Hepatocyte (in vitro differentiated cells): ENCODE results near the gene ERH. TPM values are rescaled to one million over a fixed set of nuclear protein-coding genes. Genes with fewer than 3 reads are reported as not detected.
"Not testable (repeated sequence)": the region's sequence is repeated elsewhere in the genome, so short reads cannot be mapped to it uniquely, and the experiment has no call there.

Source experiments
- DNase-seq: peaks from one replicate; pipeline ENCODE4 v3.0.0-alpha.2; 2016; ENCODE audit warnings: low spot score
- H2AFZ ChIP-seq: fragments of 200-600 bp; sonication (generic); 2 replicates; pipeline ENCODE4 v1.6.0; 2016; ENCODE audit warnings: antibody characterized with exemption, mild to moderate bottlenecking
- H3K27ac ChIP-seq: fragments of 200-600 bp; sonication (generic); 2 replicates; pipeline ENCODE4 v1.5.1; 2016; ENCODE audit warnings: mild to moderate bottlenecking
- H3K27me3 ChIP-seq: fragments of 200-600 bp; sonication (generic); 2 replicates; pipeline ENCODE4 v1.6.1; 2016
- H3K36me3 ChIP-seq: fragments of 200-600 bp; sonication (generic); replicated peaks from 2 replicates; pipeline ENCODE4 v1.5.1; 2016; ENCODE audit warnings: low read depth; ENCODE audit not compliant: insufficient read depth
- H3K4me1 ChIP-seq: fragments of 200-600 bp; sonication (generic); 2 replicates; pipeline ENCODE4 v1.5.1; 2016; ENCODE audit warnings: mild to moderate bottlenecking, moderate library complexity; ENCODE audit not compliant: insufficient read depth
- H3K4me2 ChIP-seq: fragments of 200-600 bp; sonication (generic); 2 replicates; pipeline ENCODE4 v1.6.0; 2016
- H3K4me3 ChIP-seq: fragments of 200-600 bp; sonication (generic); 2 replicates; pipeline ENCODE4 v1.5.1; 2016; ENCODE audit warnings: mild to moderate bottlenecking
- H3K79me2 ChIP-seq: fragments of 200-600 bp; sonication (generic); 2 replicates; pipeline ENCODE4 v1.6.0; 2017; ENCODE audit warnings: mild to moderate bottlenecking
- H3K9me2 ChIP-seq: fragments of 200-600 bp; sonication (generic); replicated peaks from 2 replicates; pipeline ENCODE4 v1.6.0; 2017; ENCODE audit warnings: mild to moderate bottlenecking; ENCODE audit not compliant: insufficient read depth
- H3K9me3 ChIP-seq: fragments of 200-600 bp; sonication (generic); 2 replicates; pipeline ENCODE4 v1.5.1; 2016; ENCODE audit warnings: low read depth, mild to moderate bottlenecking
- H4K20me1 ChIP-seq: fragments of 200-600 bp; sonication (generic); 2 replicates; pipeline ENCODE4 v1.6.0; 2016; ENCODE audit warnings: mild to moderate bottlenecking; ENCODE audit not compliant: insufficient read depth, poor library complexity, severe bottlenecking
- EZH2 ChIP-seq: fragments of 200-600 bp; sonication (generic); IDR thresholded peaks from 2 replicates; pipeline ENCODE4 v1.6.1; 2016; ENCODE audit warnings: antibody characterized with exemption, mild to moderate bottlenecking, borderline replicate concordance
- EZH2phosphoT487 ChIP-seq: fragments of 200-600 bp; sonication (generic); IDR thresholded peaks from one replicate; pipeline ENCODE4 v1.6.1; 2018; ENCODE audit warnings: antibody characterized with exemption, mild to moderate bottlenecking, low read depth, moderate library complexity; ENCODE audit not compliant: unreplicated experiment, severe bottlenecking
- WGBS: methylation state at CpG from one replicate; pipeline ENCODE4 v1.1.6; 2016; ENCODE audit warnings: low lambda C conversion rate; ENCODE audit errors: missing lambda C conversion rate; 5-methylcytosine and 5-hydroxymethylcytosine counted together
- polyA plus RNA-seq: library from polyadenylated mRNA; unstranded; fragments of >200 nt; fragmentation: Nextera tagmentation; extraction: Ambion mirVana; gene quantifications from 2 replicates; pipeline ENCODE4 v1.2.1, GENCODE V29; 2016
- total RNA-seq: library from RNA; depleted of rRNA; stranded (reverse); fragments of >200 nt; gene quantifications from 2 replicates; pipeline ENCODE4 v1.2.3, GENCODE V29; 2014
- TF ChIP-seq, protein P1 (sequence below): fragments of 200-600 bp; sonication (generic); IDR thresholded peaks from 2 replicates; pipeline ENCODE4 v1.5.1; 2016; ENCODE audit warnings: antibody characterized with exemption, mild to moderate bottlenecking; ENCODE audit not compliant: poor library complexity

ERH gene
- total and polyA plus RNA-seq, 2 experiments from 2014 or later = 147 to 219 TPM

DNA sequence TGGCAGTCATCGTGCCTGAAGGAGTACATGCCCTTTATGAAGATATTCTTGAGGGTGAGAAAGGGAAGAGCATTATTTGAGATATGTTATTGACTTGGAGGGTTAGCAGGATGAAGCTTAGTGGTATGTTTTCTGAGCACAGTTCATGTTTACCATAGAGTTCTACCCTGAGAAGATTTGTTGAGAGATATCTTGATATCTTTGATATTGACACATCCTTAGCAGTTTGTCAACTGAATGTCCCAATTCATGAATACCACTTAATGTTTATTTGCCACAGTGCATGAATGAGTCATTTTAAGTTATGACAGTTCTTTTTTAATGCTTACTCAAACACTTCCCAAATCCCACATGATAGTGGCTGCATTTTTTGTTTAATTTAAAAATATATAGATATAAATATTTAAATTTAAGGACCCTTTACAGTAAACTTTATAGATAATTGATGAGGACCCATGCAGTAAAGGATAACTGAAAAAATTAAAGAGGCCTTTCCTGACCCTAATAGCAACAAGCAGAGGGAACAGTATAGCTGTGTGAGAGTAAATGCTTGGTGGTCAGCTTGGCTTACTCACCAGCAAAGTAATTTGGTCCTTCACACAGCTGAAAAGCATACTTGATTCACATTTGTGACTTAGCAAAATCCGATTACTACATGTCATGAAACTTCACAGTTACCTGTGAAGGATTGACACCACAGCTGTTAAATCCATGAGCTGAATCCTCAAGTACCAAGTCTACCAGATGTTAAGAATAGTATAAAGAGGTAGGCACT, 26.2 kb upstream of the ERH start:
- WGBS = 89% methylated on average over 2 of the region's 2 CpGs
- Histone ChIP-seq H3K79me2 (peaks cover 49% of the 10 kb centered on the region), H2AFZ (no peak overlapping the region), H4K20me1 (peaks cover 6% of the 10 kb centered on the region), H3K4me2 (no peak overlapping the region), H3K27ac (no peak overlapping the region), H3K4me1 (no peaks in the 10 kb centered on the region), H3K9me3 (no peaks in the 10 kb centered on the region), H3K36me3 (no peaks in the 10 kb centered on the region), H3K27me3 (no peaks in the 10 kb centered on the region), H3K4me3 (no peak overlapping the region), H3K9me2 (no peaks in the 10 kb centered on the region)
- TF ChIP-seq EZH2 (no peak), EZH2phosphoT487 (no peak)
- TF ChIP-seq, protein P1, sequence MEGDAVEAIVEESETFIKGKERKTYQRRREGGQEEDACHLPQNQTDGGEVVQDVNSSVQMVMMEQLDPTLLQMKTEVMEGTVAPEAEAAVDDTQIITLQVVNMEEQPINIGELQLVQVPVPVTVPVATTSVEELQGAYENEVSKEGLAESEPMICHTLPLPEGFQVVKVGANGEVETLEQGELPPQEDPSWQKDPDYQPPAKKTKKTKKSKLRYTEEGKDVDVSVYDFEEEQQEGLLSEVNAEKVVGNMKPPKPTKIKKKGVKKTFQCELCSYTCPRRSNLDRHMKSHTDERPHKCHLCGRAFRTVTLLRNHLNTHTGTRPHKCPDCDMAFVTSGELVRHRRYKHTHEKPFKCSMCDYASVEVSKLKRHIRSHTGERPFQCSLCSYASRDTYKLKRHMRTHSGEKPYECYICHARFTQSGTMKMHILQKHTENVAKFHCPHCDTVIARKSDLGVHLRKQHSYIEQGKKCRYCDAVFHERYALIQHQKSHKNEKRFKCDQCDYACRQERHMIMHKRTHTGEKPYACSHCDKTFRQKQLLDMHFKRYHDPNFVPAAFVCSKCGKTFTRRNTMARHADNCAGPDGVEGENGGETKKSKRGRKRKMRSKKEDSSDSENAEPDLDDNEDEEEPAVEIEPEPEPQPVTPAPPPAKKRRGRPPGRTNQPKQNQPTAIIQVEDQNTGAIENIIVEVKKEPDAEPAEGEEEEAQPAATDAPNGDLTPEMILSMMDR = no peak
- DNase-seq = no peak

DNA sequence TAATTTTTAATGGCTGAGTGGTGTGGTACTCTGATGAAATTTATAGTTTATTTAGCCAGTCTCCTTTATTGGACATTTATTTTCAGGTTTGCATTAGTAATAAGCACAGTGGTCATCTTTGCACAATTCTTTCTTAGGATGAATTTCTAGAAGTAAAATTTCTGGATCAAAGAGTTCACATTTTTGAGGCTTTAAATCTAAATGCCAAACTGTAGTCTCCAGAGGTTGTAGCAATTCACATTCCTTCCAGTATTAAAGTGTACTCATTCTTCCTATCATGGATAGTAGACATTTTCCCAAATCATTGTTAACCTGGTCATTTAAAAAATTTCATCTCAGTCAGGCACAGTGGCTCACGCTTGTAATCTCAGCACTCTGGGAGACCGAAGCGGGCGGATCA, 25.2 kb upstream of the ERH start:
- Histone ChIP-seq H3K9me3 (no peaks in the 10 kb centered on the region), H3K9me2 (no peaks in the 10 kb centered on the region), H2AFZ (no peak overlapping the region), H3K4me1 (no peaks in the 10 kb centered on the region), H3K36me3 (no peaks in the 10 kb centered on the region), H3K79me2 (peaks cover 57% of the 10 kb centered on the region), H3K27me3 (no peaks in the 10 kb centered on the region), H3K27ac (no peak overlapping the region), H4K20me1 (peaks cover 6% of the 10 kb centered on the region), H3K4me3 (no peak overlapping the region), H3K4me2 (no peak overlapping the region)
- WGBS = 98% methylated on average over 4 of the region's 4 CpGs
- no peak for DNase-seq
- TF ChIP-seq EZH2 = no peak
- TF ChIP-seq, protein P1 = no peak
- TF ChIP-seq EZH2phosphoT487 = no peak

DNA sequence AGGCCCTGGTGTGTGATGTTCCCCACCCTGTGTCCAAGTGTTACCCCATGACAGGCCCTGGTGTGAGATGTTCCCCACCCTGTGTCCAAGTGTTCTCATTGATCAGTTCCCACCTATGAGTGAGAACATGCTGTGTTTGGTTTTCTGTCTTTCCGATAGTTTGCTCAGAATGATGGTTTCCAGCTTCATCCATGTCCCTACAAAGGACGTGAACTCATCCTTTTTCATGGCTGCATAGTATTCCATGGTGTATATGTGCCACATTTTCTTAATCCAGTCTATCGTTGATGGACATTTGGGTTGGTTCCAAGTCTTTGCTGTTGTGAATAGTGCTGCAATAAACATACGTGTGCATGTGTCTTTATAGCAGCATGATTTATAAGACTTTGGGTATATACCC, 18.0 kb upstream of the ERH start:
- Histone ChIP-seq H3K79me2 (peaks cover 94% of the 10 kb centered on the region), H4K20me1 (peaks cover 20% of the 10 kb centered on the region)
- H3K27me3 ChIP-seq, DNase-seq, H3K9me3 ChIP-seq, H3K4me1 ChIP-seq, H3K4me3 ChIP-seq, H2AFZ ChIP-seq, H3K4me2 ChIP-seq, H3K9me2 ChIP-seq, H3K27ac ChIP-seq, H3K36me3 ChIP-seq: not testable (repeated sequence)
- WGBS = 88% methylated on average over 4 of the region's 4 CpGs

DNA sequence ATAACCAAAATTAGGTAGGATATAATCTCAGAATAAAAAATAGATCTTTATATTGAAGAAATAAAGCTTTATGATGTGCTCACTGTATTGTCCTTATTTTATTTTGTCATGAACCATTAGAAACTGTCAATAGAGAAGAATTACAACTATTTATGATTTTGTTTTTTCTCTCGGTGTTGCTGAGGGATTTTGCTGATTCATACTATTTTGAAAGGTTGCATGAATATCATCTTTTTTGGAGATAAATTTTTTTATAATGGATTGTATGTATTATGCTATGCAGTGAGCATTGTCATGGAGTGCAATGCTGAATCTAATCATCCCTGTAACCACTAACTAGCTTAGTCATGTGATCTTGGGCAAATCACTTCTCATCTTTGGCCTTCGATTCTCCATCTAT, 15.4 kb upstream of the ERH start:
- H3K36me3 ChIP-seq = no peaks in the 10 kb centered on the region
- no peak overlapping the region for H3K27ac ChIP-seq
- H3K79me2 ChIP-seq = peaks cover 96% of the 10 kb centered on the region

More for the DNA sequence above, 15.4 kb upstream of the ERH start:
- no peak for DNase-seq
- no peaks in the 10 kb centered on the region for H3K9me3 ChIP-seq
- no peaks in the 10 kb centered on the region for H3K9me2 ChIP-seq
- no peak overlapping the region for H3K4me2 ChIP-seq
- no peaks in the 10 kb centered on the region for H3K4me1 ChIP-seq
- 91% methylated on average over 2 of the region's 2 CpGs for WGBS
- no peak overlapping the region for H2AFZ ChIP-seq
- no peak for TF ChIP-seq EZH2
- TF ChIP-seq EZH2phosphoT487 = no peak
- TF ChIP-seq, protein P1 = no peak
- no peaks in the 10 kb centered on the region for H3K27me3 ChIP-seq
- H4K20me1 ChIP-seq = peaks cover 37% of the 10 kb centered on the region
- H3K4me3 ChIP-seq = no peak overlapping the region
